Kidney (tissue), 14 donors: ENCODE measurements around the gene KCNJ4. TPM values are rescaled to one million over a fixed set of nuclear protein-coding genes. Genes with fewer than 3 reads are reported as not detected.

Source experiments
- DNase-seq, 5 donors: peaks; one replicate each; pipeline ENCODE4 v3.0.0-alpha.2; 2013 to 2020
- FAIRE-seq: peaks from 2 replicates; lab custom pipeline; 2012; peaks lifted over from hg19 to GRCh38; lab: Jason Lieb, UNC
- H3K27ac ChIP-seq, 2 donors: one replicate each; pipeline ENCODE4 v1.7.0; 2013; ENCODE audit warnings: low read depth in 2 of 2, low read length in 2 of 2, inconsistent platforms in 1 of 2
- H3K27me3 ChIP-seq: one replicate; pipeline ENCODE4 v1.7.1; 2013; ENCODE audit warnings: low read length, inconsistent platforms; ENCODE audit not compliant: control insufficient read depth, insufficient read depth
- H3K36me3 ChIP-seq, 3 donors: one replicate each; pipeline versions ENCODE4 v1.7.0 to v1.7.1; 2013; ENCODE audit warnings: low read length in 3 of 3, control low read depth in 1 of 3, inconsistent platforms in 1 of 3; ENCODE audit not compliant: insufficient read depth in 3 of 3, control insufficient read depth in 2 of 3
- H3K4me1 ChIP-seq, 3 donors: one replicate each; pipeline versions ENCODE4 v1.7.0 to v1.7.1; 2013; ENCODE audit warnings: low read length in 3 of 3, inconsistent platforms in 1 of 3, low read depth in 1 of 3; ENCODE audit not compliant: control insufficient read depth in 2 of 3, insufficient read depth in 2 of 3
- H3K4me3 ChIP-seq, 3 donors: one replicate each; pipeline versions ENCODE4 v1.7.0 to v1.8.1; 2013; ENCODE audit warnings: low read length in 3 of 3, control low read depth in 1 of 3, inconsistent platforms in 1 of 3
- H3K9ac ChIP-seq, 3 donors: one replicate each; pipeline versions ENCODE4 v1.7.0 to v1.7.1; 2013; ENCODE audit warnings: low read length in 3 of 3, control low read depth in 1 of 3, inconsistent platforms in 1 of 3
- H3K9me3 ChIP-seq, 3 donors: one replicate each; pipeline versions ENCODE4 v1.7.0 to v1.7.1; 2013; ENCODE audit warnings: low read length in 3 of 3, control low read depth in 1 of 3, inconsistent platforms in 1 of 3; ENCODE audit not compliant: control insufficient read depth in 2 of 3, insufficient read depth in 1 of 3
- CTCF ChIP-seq: IDR thresholded peaks from 3 replicates; pipeline ENCODE4 v1.5.1; 2012; ENCODE audit warnings: mild to moderate bottlenecking, moderate library complexity, borderline replicate concordance; ENCODE audit not compliant: insufficient read depth; ENCODE audit errors: extremely low read depth
- intact Hi-C: fragments of 100-400 bp; cut with DNase I; formaldehyde crosslinking; loops from one replicate; pipeline ENCODE4 v1.11.1; 2022
- polyA plus RNA-seq: library from polyadenylated mRNA; stranded (reverse); fragments of 350-450 nt; fragmentation: Illumina TruSeq; extraction: RNeasy Lipid Tissue Mini Kit (QIAGEN cat#74804); gene quantifications from one replicate; pipeline ENCODE4 v1.2.3, GENCODE V29; 2014; ENCODE audit warnings: low read depth, low replicate concordance; ENCODE audit not compliant: insufficient read depth
- total RNA-seq: library from RNA; stranded (reverse); fragmentation: NEBNext Ultra II Directional; extraction: Animal tissue kit (Norgen Biotek cat#: 25700); gene quantifications from one replicate; pipeline ENCODE4 v1.2.1, GENCODE V29; 2021
- donor health status: control.
- donor health status: control.
- donor health status: control.
- donor health status: control.
- donor health status: control.
- donor health status: DM: yes; HTN: yes; CAD: no.
- donor health status: Normal renal cell carcinoma (clear cell type).

The KCNJ4 gene
- total and polyA plus RNA-seq, 2 donors from 2014 or later: 0.13 TPM; not detected in 1

GRCh38 chr22:38419121-38419857 is 35.7 kb downstream of the KCNJ4 start:
- intact Hi-C loops: no loop called here
- Histone ChIP-seq H3K9me3 (no peaks in the 10 kb centered on the region), H3K27me3 (no peaks in the 10 kb centered on the region), H3K27ac (no peak overlapping the region), H3K9ac (no peak overlapping the region), H3K4me3 (no peak overlapping the region), H3K36me3 (no peaks in the 10 kb centered on the region), H3K4me1 (peaks cover 0 to 8% (median 8%) of the 10 kb centered on the region in 3 donors)
- TF ChIP-seq CTCF: no peak
- DNase-seq: peak in 3 of 5 donors; percentile 23 to 72 (median 48)
- no peak for FAIRE-seq

GRCh38 chr22:38418589-38418988 is 36.4 kb downstream of the KCNJ4 start:
- no peaks in the 10 kb centered on the region for H3K27me3 ChIP-seq
- no peak for TF ChIP-seq CTCF
- H3K4me1 ChIP-seq: peaks cover 0 to 8% (median 8%) of the 10 kb centered on the region in 3 donors
- intact Hi-C loops: no loop called here
- no peaks in the 10 kb centered on the region for H3K9me3 ChIP-seq
- H3K9ac ChIP-seq: no peak overlapping the region
- no peak overlapping the region for H3K27ac ChIP-seq
- FAIRE-seq: no peak
- no peaks in the 10 kb centered on the region for H3K36me3 ChIP-seq
- H3K4me3 ChIP-seq: no peak overlapping the region
- DNase-seq: peak in 2 of 5 donors; percentile 43 to 49

DNA sequence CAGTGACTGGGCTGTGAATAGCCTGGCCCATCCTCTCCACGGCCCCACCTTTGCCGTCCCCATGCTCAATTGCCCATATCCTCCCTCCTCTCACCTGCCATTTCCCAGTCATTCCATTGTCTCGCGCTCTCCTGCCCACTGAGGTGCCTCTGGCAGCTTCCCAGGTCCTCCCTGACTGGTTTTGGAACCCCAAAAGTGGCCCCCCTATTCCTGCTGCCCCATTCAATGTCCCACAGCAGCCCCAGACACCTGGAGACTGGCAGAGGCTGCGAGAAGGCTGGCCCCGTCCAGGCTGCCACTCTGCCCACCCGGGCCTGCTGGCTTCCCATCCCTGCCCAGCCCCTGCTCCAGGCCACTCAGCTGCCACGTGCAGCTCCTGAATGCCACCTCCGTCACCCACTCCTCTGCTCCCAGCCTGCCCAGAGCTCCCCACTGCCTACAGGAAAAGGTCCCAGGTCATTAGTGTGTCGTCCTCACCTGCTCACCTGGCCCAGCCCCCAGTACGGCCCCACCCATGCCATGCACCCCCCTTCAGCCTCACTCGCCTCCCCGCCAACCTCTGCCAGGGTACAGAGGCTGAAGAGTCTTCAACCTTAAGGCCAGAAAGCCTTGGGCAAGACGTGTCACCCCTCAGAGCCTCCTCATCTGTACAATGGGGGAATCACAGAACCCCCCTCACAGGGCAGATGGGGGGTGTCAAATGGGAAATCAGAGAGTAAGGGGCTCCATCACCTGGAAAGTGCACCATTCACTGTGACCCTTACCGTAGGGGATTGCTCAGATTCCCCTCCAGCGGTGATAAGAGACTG is 37.5 kb downstream of the KCNJ4 start:
- Histone ChIP-seq H3K27me3 (no peaks in the 10 kb centered on the region), H3K27ac (no peak overlapping the region), H3K36me3 (no peaks in the 10 kb centered on the region), H3K4me1 (peaks cover 0 to 6% (median 3%) of the 10 kb centered on the region in 3 donors), H3K9me3 (no peaks in the 10 kb centered on the region), H3K4me3 (no peak overlapping the region), H3K9ac (no peak overlapping the region)
- peak; percentile 35 to 59 (median 53) for DNase-seq
- no peak for FAIRE-seq
- no peak for TF ChIP-seq CTCF
- intact Hi-C loops: no loop called here
